PFSK-1 (cell line): ENCODE data around the gene MYH9.

Source experiments
- FOXP2 ChIP-seq: optimal IDR thresholded peaks from 2 replicates; pipeline ENCODE3; 2011; ENCODE audit warnings: borderline replicate concordance, control low read depth, inconsistent platforms; ENCODE audit not compliant: insufficient read depth; ENCODE audit errors: extremely low read length, extremely low read depth
- POLR2AphosphoS5 ChIP-seq: IDR thresholded peaks from 2 replicates; pipeline ENCODE4 v1.6.1; 2012; ENCODE audit warnings: low read depth, mild to moderate bottlenecking, control low read depth, low read length, moderate library complexity
- SIN3A ChIP-seq: IDR thresholded peaks from 2 replicates; pipeline ENCODE4 v1.6.1; 2012; ENCODE audit warnings: mild to moderate bottlenecking, low read length, moderate library complexity, borderline replicate concordance; ENCODE audit not compliant: insufficient read depth
- TAF1 ChIP-seq: IDR thresholded peaks from 2 replicates; pipeline ENCODE4 v1.6.1; 2012; ENCODE audit warnings: low read length, control low read depth, borderline replicate concordance; ENCODE audit not compliant: insufficient read depth
- TF ChIP-seq, protein P1 (sequence below), 2 experiments: IDR thresholded peaks; 2 replicates each; pipeline versions ENCODE4 v1.6.1 to v1.8.0; 2011 to 2012; ENCODE audit warnings: low read depth in 2 of 2, low read length in 2 of 2, control low read depth in 1 of 2, inconsistent platforms in 1 of 2, mild to moderate bottlenecking in 1 of 2, moderate library complexity in 1 of 2; ENCODE audit not compliant: insufficient read depth in 1 of 2

The MYH9 gene

DNA sequence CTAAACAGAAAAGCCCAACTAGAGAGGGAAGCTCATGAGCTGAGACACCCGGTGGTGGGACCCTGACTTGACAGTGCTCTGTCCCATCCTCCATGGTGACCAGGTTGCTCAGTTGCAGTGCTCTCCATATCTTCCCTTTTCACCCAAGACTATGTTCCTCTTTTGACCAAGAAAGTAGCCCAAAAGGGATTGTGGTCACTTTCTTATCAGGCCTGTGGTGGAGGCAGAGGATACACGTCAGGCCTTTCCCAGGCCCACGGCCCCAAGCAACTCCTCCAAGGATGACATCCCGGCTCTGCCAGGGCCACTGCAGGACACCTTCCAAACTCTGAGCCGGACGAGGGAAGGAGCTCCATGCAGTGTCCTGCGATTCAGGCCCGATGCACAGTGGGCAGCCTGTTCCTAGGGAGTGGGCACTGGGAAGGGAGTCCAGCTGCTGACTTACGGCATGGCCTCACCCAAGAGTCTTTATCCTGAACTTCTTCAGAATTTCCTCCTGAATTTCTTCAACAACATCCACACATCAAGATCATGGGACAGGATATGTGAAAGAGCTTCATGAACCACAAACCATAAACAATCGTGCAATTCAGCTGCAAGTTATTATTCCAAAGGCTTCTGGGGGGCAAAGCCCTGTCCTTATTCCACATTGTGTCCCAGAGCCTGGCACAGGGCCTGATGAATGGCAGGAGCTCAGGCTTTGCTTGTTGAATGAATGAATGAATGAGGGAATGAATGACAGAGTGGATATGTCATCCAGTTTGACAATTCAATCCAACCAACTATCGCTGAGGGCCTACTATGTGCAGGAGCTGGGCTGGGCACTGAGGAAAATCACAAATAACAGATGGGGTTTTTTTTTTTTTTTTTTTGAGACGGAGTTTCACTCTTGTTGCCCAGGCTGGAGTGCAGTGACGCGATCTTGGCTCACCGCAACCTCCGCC is 36.0 kb upstream of the MYH9 start:
- TF ChIP-seq, protein P1, sequence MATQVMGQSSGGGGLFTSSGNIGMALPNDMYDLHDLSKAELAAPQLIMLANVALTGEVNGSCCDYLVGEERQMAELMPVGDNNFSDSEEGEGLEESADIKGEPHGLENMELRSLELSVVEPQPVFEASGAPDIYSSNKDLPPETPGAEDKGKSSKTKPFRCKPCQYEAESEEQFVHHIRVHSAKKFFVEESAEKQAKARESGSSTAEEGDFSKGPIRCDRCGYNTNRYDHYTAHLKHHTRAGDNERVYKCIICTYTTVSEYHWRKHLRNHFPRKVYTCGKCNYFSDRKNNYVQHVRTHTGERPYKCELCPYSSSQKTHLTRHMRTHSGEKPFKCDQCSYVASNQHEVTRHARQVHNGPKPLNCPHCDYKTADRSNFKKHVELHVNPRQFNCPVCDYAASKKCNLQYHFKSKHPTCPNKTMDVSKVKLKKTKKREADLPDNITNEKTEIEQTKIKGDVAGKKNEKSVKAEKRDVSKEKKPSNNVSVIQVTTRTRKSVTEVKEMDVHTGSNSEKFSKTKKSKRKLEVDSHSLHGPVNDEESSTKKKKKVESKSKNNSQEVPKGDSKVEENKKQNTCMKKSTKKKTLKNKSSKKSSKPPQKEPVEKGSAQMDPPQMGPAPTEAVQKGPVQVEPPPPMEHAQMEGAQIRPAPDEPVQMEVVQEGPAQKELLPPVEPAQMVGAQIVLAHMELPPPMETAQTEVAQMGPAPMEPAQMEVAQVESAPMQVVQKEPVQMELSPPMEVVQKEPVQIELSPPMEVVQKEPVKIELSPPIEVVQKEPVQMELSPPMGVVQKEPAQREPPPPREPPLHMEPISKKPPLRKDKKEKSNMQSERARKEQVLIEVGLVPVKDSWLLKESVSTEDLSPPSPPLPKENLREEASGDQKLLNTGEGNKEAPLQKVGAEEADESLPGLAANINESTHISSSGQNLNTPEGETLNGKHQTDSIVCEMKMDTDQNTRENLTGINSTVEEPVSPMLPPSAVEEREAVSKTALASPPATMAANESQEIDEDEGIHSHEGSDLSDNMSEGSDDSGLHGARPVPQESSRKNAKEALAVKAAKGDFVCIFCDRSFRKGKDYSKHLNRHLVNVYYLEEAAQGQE (IDR thresholded peaks at IDR 0.05; ENCODE audit: insufficient read depth in 1 of 2, low read depth in 2 of 2, low read length in 2 of 2): no peak
- no peak for TF ChIP-seq POLR2AphosphoS5
- TF ChIP-seq TAF1: no peak
- TF ChIP-seq FOXP2: no peak
- no peak for TF ChIP-seq SIN3A

DNA sequence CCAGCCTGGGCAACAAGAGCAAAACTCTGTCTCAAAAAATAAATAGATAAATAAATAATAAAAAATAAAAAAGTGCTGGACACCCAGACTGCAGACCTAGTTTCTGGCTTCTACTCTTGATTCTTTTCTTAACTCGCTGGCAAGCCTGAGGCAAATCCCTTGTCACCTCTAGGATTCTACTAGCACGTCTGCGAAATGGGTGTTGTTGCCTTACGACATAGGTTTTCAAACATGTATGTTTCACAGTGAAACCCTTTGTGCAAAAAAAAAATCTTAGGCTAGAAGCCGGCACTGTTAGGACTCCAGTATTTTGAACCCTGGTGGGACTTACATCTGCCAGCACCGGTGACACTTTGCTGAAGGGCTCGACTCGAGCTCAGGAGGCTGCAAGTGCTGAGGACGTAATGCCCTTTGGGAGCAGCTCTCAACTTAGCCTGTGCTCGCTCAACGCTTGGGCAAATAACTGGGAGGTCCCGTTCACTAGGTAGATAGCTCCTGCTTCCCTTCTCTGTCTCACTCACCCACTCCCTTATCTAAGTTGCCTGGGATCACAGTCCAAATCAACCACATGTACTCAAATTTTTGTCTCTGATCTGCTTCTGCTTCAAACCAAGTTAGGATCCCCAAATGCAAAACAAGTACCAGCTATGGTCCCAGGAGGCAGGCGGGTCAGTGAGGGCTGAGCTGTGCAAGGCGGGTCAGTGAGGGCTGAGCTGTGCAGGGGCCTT is 34.7 kb upstream of the MYH9 start:
- TF ChIP-seq, protein P1 (IDR thresholded peaks at IDR 0.05; ENCODE audit: insufficient read depth in 1 of 2, low read depth in 2 of 2, low read length in 2 of 2): no peak
- TF ChIP-seq FOXP2 (no peak), POLR2AphosphoS5 (no peak), SIN3A (no peak), TAF1 (no peak)

DNA sequence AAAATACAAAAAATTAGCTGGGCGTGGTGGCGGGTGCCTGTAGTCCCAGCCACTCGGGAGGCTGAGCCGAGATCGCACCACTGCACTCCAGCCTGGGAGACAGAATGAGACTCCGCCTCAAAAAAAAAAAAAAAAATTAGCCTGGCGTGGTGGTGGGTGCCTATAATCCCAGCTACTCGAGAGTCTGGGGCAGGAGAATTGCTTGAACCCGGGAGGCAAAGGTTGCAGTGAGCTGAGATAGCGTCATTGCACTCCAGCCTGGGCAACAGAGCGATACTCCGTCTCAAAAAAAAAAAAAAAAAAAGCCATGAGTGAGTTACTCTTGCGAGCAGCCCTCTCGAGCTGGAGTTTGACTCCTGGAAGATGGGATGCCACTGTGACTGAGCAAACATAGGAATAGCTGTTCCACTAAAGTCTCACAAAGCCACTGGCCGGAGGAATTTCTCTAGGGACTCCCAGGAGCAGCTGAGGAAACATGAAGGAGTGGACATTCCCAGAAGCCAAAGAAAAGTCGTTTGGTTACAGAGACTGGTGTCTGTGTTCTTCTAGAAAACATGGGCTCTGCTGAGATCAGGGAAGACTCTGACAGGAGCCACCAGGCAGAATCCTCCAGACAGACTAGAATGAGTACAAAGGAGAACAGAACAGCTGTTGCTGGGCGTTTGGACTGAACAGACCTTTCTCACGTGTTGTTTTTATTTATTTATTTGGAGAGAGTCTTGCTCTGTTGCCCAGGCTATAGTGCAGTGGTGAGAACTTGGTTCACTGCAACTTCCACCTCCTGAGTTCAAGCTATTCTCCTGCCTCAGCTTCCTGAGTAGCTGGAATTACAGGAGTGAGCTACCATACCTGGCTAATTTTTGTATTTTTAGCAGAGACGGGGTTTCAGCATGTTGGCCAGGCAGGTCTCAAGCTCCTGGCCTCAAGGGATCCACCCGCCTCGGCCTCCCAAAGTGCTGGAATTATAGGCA is 32.4 kb upstream of the MYH9 start:
- TF ChIP-seq TAF1 (no peak), POLR2AphosphoS5 (no peak), FOXP2 (no peak), SIN3A (no peak)
- TF ChIP-seq, protein P1 (IDR thresholded peaks at IDR 0.05; ENCODE audit: insufficient read depth in 1 of 2, low read depth in 2 of 2, low read length in 2 of 2): no peak

DNA sequence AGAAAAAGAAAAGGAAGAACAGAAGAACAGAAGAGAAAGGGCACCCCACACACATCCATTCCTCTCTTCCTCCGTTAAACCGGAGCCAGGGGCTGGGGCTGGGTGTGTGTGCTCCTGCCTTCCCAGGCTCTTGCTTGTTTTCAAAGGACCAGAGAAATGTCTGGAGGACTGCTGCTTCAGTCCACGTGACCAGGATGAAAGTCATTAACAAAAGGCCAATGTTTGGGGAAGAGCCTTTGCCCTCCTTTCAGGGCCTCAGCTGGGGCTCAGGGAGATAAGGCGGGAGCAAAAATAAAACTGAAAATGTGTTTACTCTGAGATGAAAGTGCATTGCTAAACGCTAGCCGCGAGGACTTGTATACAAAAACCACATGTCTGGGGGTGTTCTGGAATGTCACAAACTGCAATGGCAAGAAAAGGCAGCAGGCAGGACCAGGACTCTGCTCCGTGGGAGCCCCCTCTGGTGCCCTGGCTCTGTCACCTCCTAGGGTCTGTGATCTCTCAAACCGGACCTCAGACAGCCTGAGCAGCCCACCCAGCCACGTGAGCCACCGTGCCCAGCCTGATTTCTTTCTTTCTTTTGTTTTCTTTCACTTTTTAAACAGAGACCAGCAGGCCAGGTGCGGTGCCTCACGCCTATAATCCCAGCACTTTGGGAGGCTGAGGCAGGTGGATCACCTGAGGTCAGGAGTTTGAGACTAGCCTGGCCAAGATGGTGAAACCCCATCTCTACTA is 31.6 kb upstream of the MYH9 start:
- TF ChIP-seq FOXP2: no peak
- TF ChIP-seq, protein P1 (IDR thresholded peaks at IDR 0.05; ENCODE audit: insufficient read depth in 1 of 2, low read depth in 2 of 2, low read length in 2 of 2): no peak
- no peak for TF ChIP-seq POLR2AphosphoS5
- no peak for TF ChIP-seq TAF1
- TF ChIP-seq SIN3A: no peak
